Brain microvascular endothelial cell (primary cell): ENCODE data around the gene GRM4.

Experiments used
- DNase-seq: peaks from one replicate; pipeline ENCODE4 v3.0.0-alpha.2; 2020
- H3K27ac ChIP-seq: fragments of 250-450 bp; sonication (Bioruptor Pico); 2 replicates; pipeline ENCODE4 v1.5.1; 2020; ENCODE audit warnings: mild to moderate bottlenecking, moderate library complexity
- H3K27me3 ChIP-seq: fragments of 250-450 bp; sonication (Bioruptor Pico); replicated peaks from 2 replicates; pipeline ENCODE4 v1.5.1; 2020; ENCODE audit warnings: mild to moderate bottlenecking
- H3K36me3 ChIP-seq: fragments of 250-450 bp; sonication (Bioruptor Pico); replicated peaks from 2 replicates; pipeline ENCODE4 v1.5.1; 2020; ENCODE audit warnings: mild to moderate bottlenecking
- H3K4me3 ChIP-seq: 2 replicates; pipeline ENCODE4 v1.5.1; 2011; ENCODE audit warnings: low read depth, mild to moderate bottlenecking, control low read depth, low read length, moderate library complexity
- CTCF ChIP-seq: IDR thresholded peaks from 2 replicates; pipeline ENCODE4 v1.5.1; 2011; ENCODE audit warnings: low read depth, mild to moderate bottlenecking, moderate library complexity, low read length, control low read depth, inconsistent platforms; ENCODE audit errors: missing control alignments
- in situ Hi-C: cut with HindIII; loops from 2 replicates; pipeline ENCODE4 v1.10.0; 2017; ENCODE audit warnings: low sequenced_read_pairs, low pct_ligation_motif_present

The GRM4 gene

GRCh38 chr6:34067814-34068213, 78.1 kb downstream of the GRM4 start:
- Histone ChIP-seq H3K27ac (no peak overlapping the region), H3K27me3 (peaks cover 30% of the 10 kb centered on the region), H3K36me3 (no peaks in the 10 kb centered on the region), H3K4me3 (no peak overlapping the region)
- DNase-seq, result no peak
- peak; percentile 22 for TF ChIP-seq CTCF
- in situ Hi-C loops, result no loop called here

GRCh38 chr6:34066772-34067770, 78.8 kb downstream of the GRM4 start:
- DNase-seq, result no peak
- Histone ChIP-seq H3K4me3 (no peak overlapping the region), H3K27ac (no peak overlapping the region), H3K36me3 (no peaks in the 10 kb centered on the region), H3K27me3 (peaks cover 30% of the 10 kb centered on the region)
- no peak for TF ChIP-seq CTCF
- in situ Hi-C loops, result no loop called here

GRCh38 chr6:34066218-34066571, 79.7 kb downstream of the GRM4 start:
- no peak for TF ChIP-seq CTCF
- no peak overlapping the region for H3K27ac ChIP-seq
- DNase-seq, result no peak
- peaks cover 30% of the 10 kb centered on the region for H3K27me3 ChIP-seq
- no peak overlapping the region for H3K4me3 ChIP-seq
- H3K36me3 ChIP-seq, result no peaks in the 10 kb centered on the region
- in situ Hi-C loops, result no loop called here

- in situ Hi-C loops, result no loop called here
- no peak for DNase-seq
- Histone ChIP-seq H3K4me3 (no peak overlapping the region), H3K36me3 (no peaks in the 10 kb centered on the region), H3K27me3 (peaks cover 30% of the 10 kb centered on the region), H3K27ac (no peak overlapping the region)
- TF ChIP-seq CTCF, result no peak
Measured at GRCh38 chr6:34065466-34066217, 80.2 kb downstream of the GRM4 start.

- DNase-seq, result no peak
- Histone ChIP-seq H3K4me3 (no peak overlapping the region), H3K27me3 (peaks cover 30% of the 10 kb centered on the region), H3K27ac (no peak overlapping the region), H3K36me3 (no peaks in the 10 kb centered on the region)
- in situ Hi-C loops, result no loop called here
- TF ChIP-seq CTCF, result no peak
Measured at GRCh38 chr6:34064675-34065074, 81.2 kb downstream of the GRM4 start.
